Rectal smooth muscle tissue (tissue), 1 donor: ENCODE measurements around the gene WTIP.
"Not testable (repeated sequence)": the region's sequence is repeated elsewhere in the genome, so short reads cannot be mapped to it uniquely, and the experiment has no call there.

Experiments used
- H3K27ac ChIP-seq: one replicate; pipeline ENCODE4 v1.7.0; 2013; ENCODE audit warnings: low read depth, low read length, inconsistent platforms
- H3K27me3 ChIP-seq: one replicate; pipeline ENCODE4 v1.7.0; 2013; ENCODE audit warnings: low read length; ENCODE audit not compliant: control insufficient read depth, insufficient read depth
- H3K36me3 ChIP-seq: one replicate; pipeline ENCODE4 v1.7.0; 2013; ENCODE audit warnings: low read length; ENCODE audit not compliant: control insufficient read depth, insufficient read depth
- H3K4me1 ChIP-seq: one replicate; pipeline ENCODE4 v1.7.0; 2013; ENCODE audit warnings: low read length; ENCODE audit not compliant: control insufficient read depth, insufficient read depth
- H3K4me3 ChIP-seq: one replicate; pipeline ENCODE4 v1.7.0; 2013; ENCODE audit warnings: low read length
- H3K9ac ChIP-seq: one replicate; pipeline ENCODE4 v1.7.0; 2013; ENCODE audit warnings: low read length

WTIP gene

DNA sequence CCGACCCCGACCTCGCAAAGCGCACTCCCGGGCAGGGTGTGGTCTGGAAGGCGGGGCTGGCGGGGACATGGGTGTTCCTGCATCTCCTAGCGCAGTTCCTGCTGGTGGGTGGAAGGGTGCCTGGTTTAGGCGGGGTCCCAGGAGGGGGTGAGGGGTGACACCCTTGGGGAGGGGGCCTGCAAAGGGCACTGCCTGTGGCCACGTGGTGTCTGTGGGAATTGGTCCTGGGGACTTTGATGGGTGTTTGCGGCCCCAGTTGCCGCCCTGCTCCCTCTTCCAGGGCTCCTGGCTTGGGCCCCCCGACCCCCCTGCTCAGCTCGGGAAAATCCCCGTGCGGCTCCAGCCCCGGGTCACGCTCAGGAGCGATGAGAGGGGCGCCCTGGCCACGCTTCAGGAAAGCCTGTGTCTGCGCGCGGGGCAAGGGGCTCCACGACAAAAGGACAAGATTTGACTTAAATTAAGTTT lies 19.1 kb downstream of the WTIP start:
- no peak overlapping the region for H3K4me3 ChIP-seq
- H3K27ac ChIP-seq: no peak overlapping the region
- H3K9ac ChIP-seq: no peak overlapping the region

DNA sequence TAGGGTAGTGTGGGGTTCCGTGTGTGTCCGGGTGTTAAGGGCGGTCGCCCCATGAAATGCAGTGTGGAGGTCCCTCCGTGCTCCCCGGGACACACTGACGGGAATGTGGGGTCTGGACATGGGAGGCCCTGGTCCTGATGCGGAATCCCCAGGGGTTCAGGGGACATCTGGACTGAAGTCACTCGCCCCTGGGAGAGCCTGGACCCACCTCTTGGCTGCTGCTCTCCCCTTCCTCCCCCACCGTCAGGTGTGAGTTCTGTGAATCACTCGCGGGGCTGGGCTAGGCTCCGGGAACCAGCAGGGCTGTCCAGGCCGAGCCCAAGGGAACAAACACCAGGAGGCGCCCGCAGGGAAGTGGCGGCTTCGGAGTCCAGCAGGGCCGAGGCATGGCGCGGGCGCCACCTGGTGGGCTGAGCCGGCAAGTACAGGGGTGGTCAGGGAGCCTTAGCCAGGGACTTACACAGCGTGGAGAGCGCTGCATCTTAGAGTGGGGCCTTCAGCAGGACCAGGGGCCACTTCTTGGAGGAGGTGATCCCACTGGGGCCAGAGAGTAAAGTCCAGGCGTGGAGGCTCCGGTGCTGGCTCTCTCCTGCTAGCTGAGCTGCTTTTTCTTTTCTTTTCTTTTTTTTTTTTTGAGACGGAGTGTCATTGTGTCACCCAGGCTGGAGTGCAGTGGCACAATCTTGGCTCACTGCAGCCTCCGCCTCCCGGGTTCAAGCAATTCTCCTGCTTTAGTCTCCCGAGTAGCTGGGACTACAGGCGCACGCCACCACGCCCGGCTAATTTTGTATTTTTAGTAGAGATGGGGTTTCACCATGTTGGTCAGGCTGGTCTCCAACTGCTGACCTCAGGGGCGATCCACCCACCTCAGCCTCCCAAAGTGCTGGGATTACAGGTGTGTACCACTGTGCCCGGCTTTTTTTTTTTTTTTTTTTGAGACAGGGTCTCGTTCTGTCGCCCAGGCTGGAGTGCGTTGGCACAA lies 20.1 kb downstream of the WTIP start:
- Histone ChIP-seq H3K4me3 (peak overlapping the region; percentile 22), H3K9ac (no peak overlapping the region), H3K27ac (no peak overlapping the region), H3K27me3 (no peaks in the 10 kb centered on the region), H3K36me3 (peaks cover 2% of the 10 kb centered on the region), H3K4me1 (no peaks in the 10 kb centered on the region)

More for the DNA sequence above, 19.1 kb downstream of the WTIP start:
- Histone ChIP-seq H3K4me1 (no peaks in the 10 kb centered on the region), H3K27me3 (no peaks in the 10 kb centered on the region), H3K36me3 (peaks cover 2% of the 10 kb centered on the region)

GRCh38 chr19:34502582-34503411 lies 21.2 kb downstream of the WTIP start:
- Histone ChIP-seq H3K4me1 (no peaks in the 10 kb centered on the region), H3K4me3 (no peak overlapping the region), H3K27me3 (no peaks in the 10 kb centered on the region), H3K27ac (no peak overlapping the region), H3K9ac (no peak overlapping the region), H3K36me3 (peaks cover under 1% of the 10 kb centered on the region)

- Histone ChIP-seq H3K27me3 (no peaks in the 10 kb centered on the region), H3K4me3 (no peak overlapping the region), H3K4me1 (no peaks in the 10 kb centered on the region), H3K36me3 (no peaks in the 10 kb centered on the region), H3K9ac (no peak overlapping the region), H3K27ac (no peak overlapping the region)
Observed at GRCh38 chr19:34503531-34504272, 22.1 kb downstream of the WTIP start.

DNA sequence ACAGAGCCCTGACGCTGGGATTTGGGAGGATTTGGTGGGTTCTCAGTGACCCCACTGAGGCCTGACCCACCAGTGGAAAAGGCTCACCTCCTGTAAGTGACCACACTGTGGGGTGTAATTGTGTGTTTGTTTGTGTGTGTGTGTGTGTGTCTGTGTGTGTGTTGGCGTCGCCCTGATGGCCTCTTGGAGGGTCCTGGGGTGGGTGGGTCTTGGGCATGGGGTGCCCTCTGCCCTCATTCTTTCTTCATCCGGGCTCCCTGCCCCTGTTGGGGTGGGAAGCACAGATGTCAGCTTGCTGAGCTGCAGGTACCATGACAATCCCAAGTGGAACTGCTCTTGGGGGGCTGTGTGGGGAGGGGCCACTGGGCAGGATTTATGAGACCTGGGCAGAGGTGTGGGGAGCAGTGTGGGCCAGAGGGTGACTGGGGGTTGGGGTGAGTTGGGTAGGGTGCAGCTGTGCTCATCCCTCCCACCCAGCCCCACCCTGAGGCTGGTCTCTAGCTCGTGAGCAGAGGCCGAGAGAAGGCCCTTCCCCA lies 22.8 kb downstream of the WTIP start:
- H3K36me3 ChIP-seq: no peaks in the 10 kb centered on the region
- no peak overlapping the region for H3K9ac ChIP-seq
- no peak overlapping the region for H3K27ac ChIP-seq
- no peaks in the 10 kb centered on the region for H3K4me1 ChIP-seq
- H3K4me3 ChIP-seq: no peak overlapping the region
- no peaks in the 10 kb centered on the region for H3K27me3 ChIP-seq

- Histone ChIP-seq H3K4me1 (no peaks in the 10 kb centered on the region), H3K9ac (no peak overlapping the region), H3K36me3 (no peaks in the 10 kb centered on the region), H3K27ac (no peak overlapping the region), H3K27me3 (no peaks in the 10 kb centered on the region), H3K4me3 (no peak overlapping the region)
Observed at GRCh38 chr19:34504809-34505291, 23.3 kb downstream of the WTIP start.

- no peak overlapping the region for H3K9ac ChIP-seq
- H3K4me3 ChIP-seq: no peak overlapping the region
- no peaks in the 10 kb centered on the region for H3K36me3 ChIP-seq
- no peak overlapping the region for H3K27ac ChIP-seq
- no peaks in the 10 kb centered on the region for H3K27me3 ChIP-seq
- H3K4me1 ChIP-seq: no peaks in the 10 kb centered on the region
Observed at GRCh38 chr19:34505321-34506025, 23.9 kb downstream of the WTIP start.

DNA sequence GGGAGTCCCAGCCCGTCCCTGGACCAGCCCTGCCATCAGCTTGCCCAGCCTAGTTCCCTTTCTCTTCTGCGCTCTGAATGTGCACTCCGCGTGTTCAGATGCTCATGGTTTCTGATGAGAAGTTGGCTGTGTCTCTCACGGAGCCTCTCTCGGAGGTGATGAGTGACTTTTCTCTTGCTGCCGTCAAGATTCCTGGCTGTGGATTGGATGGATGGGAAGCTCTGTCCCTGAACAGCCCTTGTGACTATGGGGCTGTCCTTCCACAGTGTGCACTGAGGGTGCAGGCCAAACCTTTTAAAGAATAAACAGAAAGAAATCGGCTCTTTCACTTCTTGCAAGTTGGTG lies 24.4 kb downstream of the WTIP start:
- H3K27ac ChIP-seq: no peak overlapping the region
- no peaks in the 10 kb centered on the region for H3K4me1 ChIP-seq
- H3K9ac ChIP-seq: no peak overlapping the region
- no peak overlapping the region for H3K4me3 ChIP-seq
- H3K36me3 ChIP-seq: no peaks in the 10 kb centered on the region
- no peaks in the 10 kb centered on the region for H3K27me3 ChIP-seq

DNA sequence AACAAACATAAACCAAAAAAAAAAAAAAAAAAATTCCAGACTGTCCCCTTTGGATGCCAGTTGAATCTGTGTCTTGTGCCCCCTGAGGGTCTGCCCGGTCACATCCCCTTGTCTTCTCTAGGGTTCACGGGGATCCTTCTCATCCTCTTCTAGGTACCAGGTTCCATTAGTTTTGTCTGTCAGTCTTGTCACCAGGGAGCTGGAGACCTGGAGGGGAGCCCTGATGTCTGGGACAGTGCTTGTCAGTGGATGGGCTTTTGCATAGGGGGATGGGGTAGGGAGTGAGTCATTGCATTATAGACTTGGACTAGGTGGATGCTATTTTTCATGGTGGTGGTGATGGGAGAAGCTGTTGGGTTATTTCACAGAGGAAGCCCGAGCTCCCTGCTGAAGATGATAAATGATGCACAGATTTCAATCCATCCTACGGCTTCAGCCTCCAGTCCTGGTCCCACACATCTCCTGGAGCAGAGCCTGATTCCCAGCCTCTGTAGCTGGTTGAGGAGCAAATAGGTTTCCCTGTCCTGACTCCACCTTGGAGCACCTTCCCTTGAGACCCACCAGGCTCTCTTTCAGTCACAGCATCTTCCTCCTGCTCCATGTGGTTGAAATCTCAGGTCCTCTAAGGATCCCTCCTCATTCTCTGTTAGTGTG lies 26.0 kb downstream of the WTIP start:
- H3K4me3 ChIP-seq: no peak overlapping the region
- no peaks in the 10 kb centered on the region for H3K27me3 ChIP-seq
- no peaks in the 10 kb centered on the region for H3K36me3 ChIP-seq
- H3K9ac ChIP-seq: no peak overlapping the region
- no peaks in the 10 kb centered on the region for H3K4me1 ChIP-seq
- H3K27ac ChIP-seq: no peak overlapping the region

- no peak overlapping the region for H3K4me3 ChIP-seq
- no peaks in the 10 kb centered on the region for H3K4me1 ChIP-seq
- H3K27me3 ChIP-seq: no peaks in the 10 kb centered on the region
- H3K27ac ChIP-seq: no peak overlapping the region
- H3K9ac ChIP-seq: no peak overlapping the region
- H3K36me3 ChIP-seq: no peaks in the 10 kb centered on the region
Observed at GRCh38 chr19:34508540-34508939, 27.0 kb downstream of the WTIP start.

DNA sequence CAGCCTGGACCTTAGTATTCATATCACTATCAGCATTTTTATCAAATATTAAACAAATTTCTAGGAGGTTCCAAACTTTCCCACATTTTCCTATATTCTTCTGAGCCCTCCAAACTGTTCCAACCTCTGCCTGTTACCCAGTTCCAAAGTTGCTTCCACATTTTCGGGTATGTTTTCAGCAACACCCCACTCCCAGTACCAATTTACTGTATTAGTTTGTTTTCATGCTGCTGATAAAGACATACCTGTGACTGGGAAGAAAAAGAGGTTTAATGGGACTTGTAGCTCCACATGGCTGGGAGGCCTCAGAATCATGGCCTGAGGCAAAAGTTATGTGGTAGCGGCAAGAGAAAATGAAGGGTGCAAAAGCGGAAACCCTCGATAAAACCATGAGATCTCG lies 29.3 kb downstream of the WTIP start:
- H3K27ac ChIP-seq, H3K9ac ChIP-seq, H3K27me3 ChIP-seq, H3K36me3 ChIP-seq, H3K4me1 ChIP-seq, H3K4me3 ChIP-seq: not testable (repeated sequence)
